CD4-positive, alpha-beta T cell (primary cell): ENCODE results near the gene CARM1. TPM values are rescaled to one million over a fixed set of nuclear protein-coding genes. Genes with fewer than 3 reads are reported as not detected.
A peak's percentile ranks its signal among the peaks of the same experiment; 100 is the strongest.

Source experiments
- ATAC-seq: fragments of 200-7000 bp; cut with Tn5 transposase; one replicate; pipeline ENCODE4 v1.10.0; 2022; ENCODE audit warnings: mild to moderate bottlenecking; ENCODE audit not compliant: poor library complexity
- CTCF ChIA-PET: fragments of 350-600 bp; sonication (Branson Sonifier 250); formaldehyde crosslinking; loops from one replicate; lab custom pipeline; 2021; ENCODE audit warnings: antibody characterized with exemption, inconsistent platforms; lab: Charles Lee
- POLR2A ChIA-PET: fragments of 350-600 bp; sonication (Branson Sonifier 250); formaldehyde crosslinking; loops from one replicate; lab custom pipeline; 2021; ENCODE audit warnings: antibody characterized with exemption, inconsistent platforms; lab: Charles Lee
- DNase-seq, 14 experiments: peaks; one replicate each; pipeline ENCODE4 v3.0.0-alpha.2; 2013 to 2020; ENCODE audit warnings: mixed read lengths in 2 of 14
- H3K27ac ChIP-seq, 2 donors: one replicate each; pipeline versions ENCODE4 v1.5.1 to v1.7.0; 2013; ENCODE audit warnings: low read length in 2 of 2, low read depth in 1 of 2, mild to moderate bottlenecking in 1 of 2
- H3K27me3 ChIP-seq, 2 experiments: 1 replicate in 1 of 2; 2 replicates in 1 of 2; pipeline versions ENCODE4 v1.6.1 to v1.7.0; 2013; ENCODE audit warnings: low read length in 2 of 2, control low read depth in 1 of 2, mild to moderate bottlenecking in 1 of 2, moderate library complexity in 1 of 2; ENCODE audit not compliant: insufficient read depth in 2 of 2, control insufficient read depth in 1 of 2
- H3K36me3 ChIP-seq: one replicate; pipeline ENCODE4 v1.6.1; 2013; ENCODE audit warnings: low read length, control low read depth; ENCODE audit not compliant: insufficient read depth
- H3K4me1 ChIP-seq: one replicate; pipeline ENCODE4 v1.6.1; 2013; ENCODE audit warnings: low read length, control low read depth; ENCODE audit not compliant: insufficient read depth
- H3K4me3 ChIP-seq: one replicate; pipeline ENCODE4 v1.5.1; 2013; ENCODE audit warnings: mild to moderate bottlenecking, low read length, moderate library complexity
- H3K9me3 ChIP-seq, 2 experiments: 1 replicate in 1 of 2; 2 replicates in 1 of 2; pipeline versions ENCODE4 v1.6.1 to v1.7.0; 2013; ENCODE audit warnings: low read length in 2 of 2, mild to moderate bottlenecking in 2 of 2, control low read depth in 1 of 2, moderate library complexity in 1 of 2; ENCODE audit not compliant: control insufficient read depth in 1 of 2, insufficient read depth in 1 of 2
- H3K27ac Mint-ChIP-seq: one replicate; pipeline ENCODE4 v1.8.0; 2020; ENCODE audit warnings: mixed read lengths
- H3K27me3 Mint-ChIP-seq: one replicate; pipeline ENCODE4 v1.8.0; 2021; ENCODE audit warnings: mixed read lengths
- H3K36me3 Mint-ChIP-seq: one replicate; pipeline ENCODE4 v1.8.0; 2021; ENCODE audit warnings: low read depth, mixed read lengths
- H3K4me1 Mint-ChIP-seq: one replicate; pipeline ENCODE4 v1.8.0; 2021; ENCODE audit warnings: low read depth, mixed read lengths
- H3K4me3 Mint-ChIP-seq: one replicate; pipeline ENCODE4 v1.8.0; 2020; ENCODE audit warnings: mild to moderate bottlenecking, mixed read lengths
- H3K9me3 Mint-ChIP-seq: one replicate; pipeline ENCODE4 v1.8.0; 2020; ENCODE audit warnings: mixed read lengths
- CTCF ChIP-seq: fragments of 200-600 bp; IDR thresholded peaks from one replicate; pipeline ENCODE4 v1.8.0; 2022; ENCODE audit warnings: antibody characterized with exemption, mild to moderate bottlenecking
- intact Hi-C, 2 experiments: fragments of 100-400 bp; cut with DNase I in 1 of 2; cut with micrococcal nuclease in 1 of 2; formaldehyde crosslinking; loops; one replicate each; pipeline versions ENCODE4 v1.15.1 to v1.9.0; 2023 to 2025; cut with DNase I, micrococcal nuclease
- total RNA-seq, 174 experiments: library from RNA in 2 of 174; stranded (reverse) in 2 of 174; gene quantifications; one replicate each; pipeline ENCODE4 v1.2.3 and lab custom pipeline; 2021 to 2026

Gene CARM1
- total RNA-seq, 2 experiments from 2014 or later, result 17.5 to 18.0 TPM

GRCh38 chr19:10848230-10848856 is 23.0 kb upstream of the CARM1 start, which contains the start of gene C19orf38:
TSS of gene C19orf38 (plus strand) at chr19:10848415. CDS start at chr19:10848509, 94 bp downstream.
- peak; percentile 43 for ATAC-seq
- Mint-ChIP-seq H3K27ac (no peak within 1 kb of the TSS), H3K36me3 (peaks cover 4% of the 10 kb centered on the region), H3K4me3 (peak within 1 kb of the TSS; percentile 58), H3K27me3 (peaks cover 4% of the 10 kb centered on the region), H3K9me3 (peaks cover 5% of the 10 kb centered on the region), H3K4me1 (no peaks in the 10 kb centered on the region)
- H3K4me1 ChIP-seq, result peaks cover 3% of the 10 kb centered on the region
- ChIA-PET CTCF (no interaction called here), POLR2A (interaction anchor here (0.6 to 1.0 kb wide), 2 partner anchors 16 to 63 kb away, joined by 3 to 4 read pairs; no protein-coding TSS in a partner anchor)
- peak within 1 kb of the TSS; percentile 29 for H3K4me3 ChIP-seq
- peaks cover 4 to 8% of the 10 kb centered on the region in 2 experiments for H3K9me3 ChIP-seq
- H3K27ac ChIP-seq, result no peak within 1 kb of the TSS
- intact Hi-C loops, result no loop called here
- peak in 2 of 14 experiments; percentile 49 to 50 for DNase-seq
- H3K27me3 ChIP-seq, result no peaks in the 10 kb centered on the region
- no peak for TF ChIP-seq CTCF
- H3K36me3 ChIP-seq, result no peaks in the 10 kb centered on the region

- Mint-ChIP-seq H3K4me3 (no peak overlapping the region), H3K27ac (no peak overlapping the region), H3K27me3 (peaks cover 4% of the 10 kb centered on the region), H3K36me3 (peaks cover 4% of the 10 kb centered on the region), H3K9me3 (peaks cover 5% of the 10 kb centered on the region), H3K4me1 (no peaks in the 10 kb centered on the region)
- peaks cover 4 to 8% of the 10 kb centered on the region in 2 experiments for H3K9me3 ChIP-seq
- no peak overlapping the region for H3K4me3 ChIP-seq
- no peak for TF ChIP-seq CTCF
- no peak for DNase-seq
- ATAC-seq, result no peak
- ChIA-PET CTCF (interaction anchor here (2.0 kb wide), 1 partner anchor 14 kb away, joined by 9 read pairs; no protein-coding TSS in a partner anchor), POLR2A (no interaction called here)
- no peak overlapping the region for H3K27ac ChIP-seq
- no peaks in the 10 kb centered on the region for H3K27me3 ChIP-seq
- H3K4me1 ChIP-seq, result peaks cover 3% of the 10 kb centered on the region
- intact Hi-C loops, result no loop called here
- no peaks in the 10 kb centered on the region for H3K36me3 ChIP-seq
Measured at GRCh38 chr19:10850631-10851030, 20.7 kb upstream of the CARM1 start.

DNA sequence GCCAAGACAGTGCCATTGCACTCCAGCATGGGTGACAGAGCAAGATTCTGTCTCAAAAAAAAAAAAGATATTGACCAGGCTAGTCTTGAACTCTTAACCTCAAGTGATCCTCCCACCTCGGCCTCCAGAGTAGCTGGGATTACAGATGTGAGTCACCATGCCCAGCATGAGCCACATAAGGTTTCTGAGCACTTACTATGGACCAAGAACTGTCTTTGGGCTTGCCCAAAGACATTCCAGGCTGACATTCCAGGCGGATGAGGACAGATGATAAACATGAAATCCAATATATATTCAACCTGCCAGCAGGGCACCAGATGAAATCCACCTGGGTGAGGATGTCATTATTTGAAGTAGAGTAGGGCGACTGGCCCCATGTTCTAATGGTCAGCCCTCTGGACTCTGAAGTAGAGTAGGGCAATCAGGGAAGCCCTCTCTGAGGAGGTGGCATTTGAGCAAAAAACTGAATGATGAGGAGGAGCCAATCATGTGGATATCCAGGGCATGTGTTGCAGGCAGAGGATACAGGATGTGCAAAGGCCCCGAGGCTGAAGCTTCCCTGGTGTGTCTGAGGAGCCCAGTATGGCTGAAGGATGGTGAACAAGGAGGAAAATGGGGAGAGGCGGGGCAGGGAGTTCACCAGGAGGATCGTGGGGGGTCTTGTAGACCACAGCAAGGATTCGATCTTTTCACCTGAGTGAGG is 19.1 kb upstream of the CARM1 start:
- Histone ChIP-seq H3K4me1 (peaks cover 3% of the 10 kb centered on the region), H3K36me3 (no peaks in the 10 kb centered on the region), H3K27me3 (no peaks in the 10 kb centered on the region), H3K9me3 (no peaks in the 10 kb centered on the region), H3K4me3 (no peak overlapping the region), H3K27ac (no peak overlapping the region)
- ChIA-PET CTCF (interaction anchor here (0.8 to 2.0 kb wide), 2 partner anchors 12 kb away, joined by 3 to 9 read pairs; no protein-coding TSS in a partner anchor), POLR2A (no interaction called here)
- Mint-ChIP-seq H3K9me3 (no peaks in the 10 kb centered on the region), H3K4me1 (no peaks in the 10 kb centered on the region), H3K4me3 (no peak overlapping the region), H3K36me3 (no peaks in the 10 kb centered on the region), H3K27ac (no peak overlapping the region), H3K27me3 (no peaks in the 10 kb centered on the region)
- ATAC-seq (no peak), DNase-seq (no peak)
- TF ChIP-seq CTCF, result no peak
- intact Hi-C loops, result no loop called here
